Posterior vena cava (tissue), 2 donors: Measurements from ENCODE around the gene GRIN3A. TPM values are rescaled to one million over a fixed set of nuclear protein-coding genes. Genes with fewer than 3 reads are reported as not detected.
"Not testable (repeated sequence)": the region's sequence is repeated elsewhere in the genome, so short reads cannot be mapped to it uniquely, and the experiment has no call there.

Source experiments
- DNase-seq: peaks from one replicate; pipeline ENCODE4 v3.0.0-alpha.2; 2020; ENCODE audit warnings: low spot score
- intact Hi-C, 2 donors: fragments of 100-400 bp; cut with DNase I; formaldehyde crosslinking; loops; one replicate each; pipeline versions ENCODE4 v1.14.1 to v1.14.2; 2022 to 2023
- total RNA-seq, 2 donors: library from RNA; stranded (reverse); fragmentation: NEBNext Ultra II Directional; extraction: Animal tissue kit (Norgen Biotek cat#: 25700); gene quantifications; one replicate each; pipeline ENCODE4 v1.2.1, GENCODE V29; 2021
- donor health status: DM: yes; HTN: yes; CAD: no.
- donor health status: DM: yes; HTN: yes; CAD: no.

Gene GRIN3A
- total RNA-seq, 2 donors from 2014 or later, result 0.14 TPM; not detected in 1

DNA sequence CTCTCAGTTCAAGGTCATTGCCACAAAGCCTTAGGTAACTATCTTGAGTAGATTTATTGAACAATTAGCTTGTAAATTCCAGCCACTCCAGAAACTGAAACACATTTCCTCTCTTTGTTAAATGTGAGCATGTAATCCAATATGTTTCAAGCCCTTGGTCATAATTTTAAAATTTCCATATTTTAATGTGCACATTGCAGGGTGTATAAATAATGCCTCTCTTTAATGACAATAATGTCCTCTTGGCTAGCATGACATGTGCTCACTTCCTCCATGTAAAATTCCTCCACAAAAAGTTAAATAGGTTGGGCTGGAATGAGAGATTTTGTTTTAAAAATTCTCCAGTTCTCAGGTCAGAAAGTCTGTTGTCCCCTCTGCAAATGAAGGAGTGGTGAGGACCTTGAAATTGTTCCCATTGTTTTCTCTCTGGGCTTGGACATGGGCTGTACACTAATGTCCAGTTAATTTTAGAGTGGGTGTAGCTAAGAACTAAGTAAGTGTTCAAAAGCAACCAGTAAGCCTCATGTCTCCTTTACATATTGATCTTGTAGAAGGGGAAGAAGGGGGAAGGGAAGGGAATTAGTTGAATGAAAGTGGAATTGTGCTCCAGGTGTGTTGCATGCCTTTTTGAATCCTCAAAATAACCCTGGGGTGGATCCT is 146.5 kb downstream of the GRIN3A start:
- DNase-seq, result no peak
- intact Hi-C loops, result no loop called here

- intact Hi-C loops, result no loop called here
- no peak for DNase-seq
Observed at GRCh38 chr9:101590901-101591300, 147.5 kb downstream of the GRIN3A start.

- DNase-seq, intact Hi-C loops: not testable (repeated sequence)
Observed at GRCh38 chr9:101590074-101590473, 148.4 kb downstream of the GRIN3A start.

DNA sequence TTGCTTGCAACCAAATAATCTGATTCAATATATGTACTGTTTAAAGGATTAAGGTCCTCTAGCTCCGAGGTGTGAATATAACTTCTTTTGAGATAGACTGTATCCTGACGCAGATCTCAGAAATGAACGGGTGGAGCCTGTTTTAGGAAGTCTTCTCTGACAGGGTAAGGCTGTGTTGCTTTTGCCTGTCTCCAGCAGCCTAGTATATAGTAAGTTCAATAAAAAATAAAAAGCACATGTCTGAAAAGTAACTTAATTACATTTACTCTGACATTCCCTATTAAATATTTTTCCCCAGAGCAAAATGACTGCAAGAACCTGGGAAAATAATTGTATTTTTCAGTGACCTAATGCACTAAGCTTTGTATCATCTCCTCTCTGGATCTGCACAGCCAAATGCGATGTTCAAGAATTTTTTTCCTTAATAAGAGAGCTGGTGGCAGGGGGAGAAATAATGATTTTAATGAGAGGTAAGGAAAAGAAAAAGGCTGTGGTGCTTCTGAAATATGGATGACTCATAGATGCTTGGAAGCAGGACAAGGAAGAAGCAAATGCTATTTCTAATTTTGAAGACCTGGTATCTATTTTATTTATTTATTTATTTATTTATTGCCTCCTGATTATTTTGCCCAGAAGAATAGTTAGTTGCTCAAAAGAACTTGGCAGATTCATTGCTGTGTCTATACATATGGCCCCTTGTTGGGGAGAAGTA is 151.0 kb downstream of the GRIN3A start:
- intact Hi-C loops, result no loop called here

DNA sequence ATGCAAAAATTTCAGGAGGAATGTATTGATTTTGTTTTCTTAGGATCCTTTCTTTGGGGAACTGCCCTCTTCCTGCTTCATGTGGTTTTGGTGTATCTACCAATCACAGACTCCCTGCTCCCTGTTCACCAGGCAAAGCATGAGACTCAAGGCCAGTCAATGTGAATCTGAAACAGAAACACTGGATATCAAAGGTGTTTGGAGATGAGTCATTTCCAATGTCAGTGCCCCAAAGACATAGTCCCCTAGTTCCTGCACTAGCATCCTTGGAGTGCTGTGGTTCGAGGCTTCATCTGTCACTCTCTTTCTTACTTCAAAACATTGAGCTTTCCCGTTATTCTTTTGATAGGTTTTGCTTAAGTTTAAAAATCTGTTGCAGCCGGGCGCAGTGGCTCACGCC is 151.8 kb downstream of the GRIN3A start:
- no peak for DNase-seq
- intact Hi-C loops, result no loop called here

More for the DNA sequence above, 151.0 kb downstream of the GRIN3A start:
- DNase-seq, result no peak

DNA sequence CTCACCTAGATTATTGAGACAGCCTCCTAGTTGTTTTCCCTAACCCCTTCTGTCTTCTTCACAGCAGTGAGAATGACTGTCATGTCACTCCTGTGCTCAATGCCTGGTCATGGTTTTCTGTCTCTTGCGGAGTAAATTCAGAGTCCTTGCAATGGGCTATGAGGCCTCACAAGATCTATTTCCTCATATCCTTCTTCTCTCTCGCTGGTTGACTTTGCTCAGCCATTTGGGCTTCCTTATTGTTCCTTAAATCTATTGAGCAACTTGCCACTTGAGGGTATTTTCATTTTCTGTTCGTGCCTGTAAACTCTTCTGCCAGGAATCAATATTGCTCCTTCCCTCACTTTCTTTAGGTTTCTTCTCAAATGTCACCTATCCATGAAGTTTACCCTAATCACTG is 152.7 kb downstream of the GRIN3A start:
- intact Hi-C loops, result no loop called here
- DNase-seq, result no peak

GRCh38 chr9:101582553-101582952 is 155.9 kb downstream of the GRIN3A start:
- no peak for DNase-seq
- intact Hi-C loops, result no loop called here

- intact Hi-C loops, result no loop called here
- DNase-seq, result no peak
Observed at GRCh38 chr9:101579711-101580545, 158.5 kb downstream of the GRIN3A start.

GRCh38 chr9:101578378-101578777 is 160.1 kb downstream of the GRIN3A start:
- intact Hi-C loops, result no loop called here
- no peak for DNase-seq

GRCh38 chr9:101574731-101575333 is 163.6 kb downstream of the GRIN3A start:
- intact Hi-C loops, result no loop called here
- no peak for DNase-seq

DNA sequence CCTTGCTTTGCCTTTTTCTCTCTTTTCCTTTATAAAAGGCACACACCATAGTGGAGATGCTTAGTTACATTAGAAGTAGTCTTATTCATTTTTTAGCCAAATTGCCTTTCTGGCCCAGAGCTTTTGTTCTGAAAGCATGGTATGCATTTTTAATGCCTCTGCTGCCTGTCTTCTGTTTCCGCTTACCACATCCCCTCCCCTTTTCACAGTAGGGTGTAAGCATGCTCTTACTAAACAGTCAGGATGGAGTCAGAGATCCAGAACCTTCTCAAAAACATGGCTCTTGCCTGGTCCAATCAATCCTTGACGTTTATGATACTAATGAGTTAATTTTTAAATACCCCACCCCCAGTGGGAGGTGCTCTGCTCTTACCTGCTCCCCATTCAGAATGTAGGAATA is 166.1 kb downstream of the GRIN3A start:
- DNase-seq, result no peak
- intact Hi-C loops, result no loop called here

- no peak for DNase-seq
- intact Hi-C loops, result no loop called here
Observed at GRCh38 chr9:101571114-101571513, 167.3 kb downstream of the GRIN3A start.

- DNase-seq, result no peak
- intact Hi-C loops, result no loop called here
Observed at GRCh38 chr9:101569741-101570501, 168.5 kb downstream of the GRIN3A start.

DNA sequence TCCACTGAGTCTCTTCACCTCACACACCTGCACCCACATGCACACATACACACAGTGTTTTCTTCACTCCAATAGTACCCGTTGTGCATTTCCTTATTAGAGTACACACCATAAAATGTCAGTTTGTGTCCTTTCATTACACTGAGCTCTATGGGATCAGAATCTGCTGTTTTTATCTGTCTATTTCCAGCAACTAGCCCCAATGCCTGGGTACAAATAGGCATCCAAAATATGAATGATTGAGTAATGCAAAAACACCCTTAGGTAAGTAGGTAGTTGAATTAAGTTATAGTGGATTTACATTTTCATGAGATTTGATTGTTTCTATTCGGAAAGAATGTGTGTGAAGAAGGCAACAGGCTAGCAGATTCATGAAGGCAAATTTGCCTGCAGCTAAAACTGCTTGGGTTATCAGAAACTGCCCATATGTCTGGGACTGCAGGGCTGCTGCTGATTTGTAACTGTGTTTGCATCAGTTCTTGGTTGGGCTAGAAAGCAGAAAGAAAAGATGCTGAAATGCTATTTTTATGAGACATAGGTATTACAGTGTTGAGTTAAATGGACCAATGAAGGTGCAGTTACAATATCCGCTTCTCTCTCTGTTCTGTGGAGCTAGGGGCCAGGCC is 170.6 kb downstream of the GRIN3A start:
- intact Hi-C loops, result no loop called here
- no peak for DNase-seq

- intact Hi-C loops, result no loop called here
- no peak for DNase-seq
Observed at GRCh38 chr9:101566904-101567724, 171.3 kb downstream of the GRIN3A start.

DNA sequence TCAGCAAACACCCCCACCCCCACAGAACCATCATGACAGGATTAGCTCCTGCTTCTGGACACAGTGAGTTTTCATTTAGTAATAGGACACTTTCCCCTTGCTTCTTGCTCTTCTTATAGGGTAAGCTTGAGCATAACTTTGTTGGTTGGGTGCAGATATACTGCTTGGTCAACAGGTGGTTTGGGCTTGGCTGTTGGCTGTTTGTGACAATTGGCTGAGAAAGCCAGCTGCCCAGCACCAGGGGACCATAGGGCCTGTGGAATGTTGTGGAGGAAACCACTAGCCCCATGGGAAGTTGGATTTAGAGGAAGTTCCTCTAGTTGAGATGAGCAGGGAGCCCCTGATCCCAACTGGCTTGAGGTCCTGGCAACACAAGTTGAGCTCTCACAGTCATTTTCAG is 174.2 kb downstream of the GRIN3A start:
- DNase-seq, result no peak
- intact Hi-C loops, result no loop called here

DNA sequence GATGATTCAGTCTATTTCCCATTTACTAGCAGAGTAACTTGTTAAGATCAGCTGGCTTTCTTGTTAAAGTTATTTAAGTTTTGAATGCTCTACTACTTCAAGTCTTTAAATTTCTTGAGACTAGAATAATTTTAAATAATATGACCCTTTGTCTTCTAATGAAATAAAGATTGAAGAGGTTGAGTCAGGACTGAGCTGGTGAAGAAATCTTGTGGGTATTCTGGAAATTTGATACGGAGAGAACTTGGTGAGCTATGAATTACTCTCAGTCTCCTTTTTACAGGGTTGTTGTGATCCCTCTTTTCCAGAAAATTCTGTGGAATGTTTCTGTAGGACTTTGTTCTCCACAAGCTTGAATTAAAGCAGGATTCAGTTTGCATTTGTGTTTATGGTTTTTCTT is 175.5 kb downstream of the GRIN3A start:
- DNase-seq, result no peak
- intact Hi-C loops, result no loop called here

DNA sequence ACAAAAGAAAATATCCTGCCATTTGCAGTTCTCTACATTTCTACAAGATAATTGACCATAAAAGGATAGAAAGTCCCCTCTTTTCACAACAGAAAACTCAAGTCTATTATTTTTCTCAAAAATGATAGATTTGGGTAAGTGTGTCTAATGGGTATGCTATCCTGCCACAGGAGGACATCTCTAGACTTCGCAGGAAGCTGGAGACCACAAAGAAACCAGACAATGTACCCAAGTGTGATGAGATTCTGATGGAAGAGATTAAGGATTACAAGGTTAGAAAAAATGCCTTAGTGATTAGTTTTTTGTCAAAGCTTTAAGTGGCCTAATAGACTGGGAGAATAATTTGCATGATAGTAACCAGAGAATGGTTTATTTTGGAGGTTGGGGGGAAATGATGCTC is 176.7 kb downstream of the GRIN3A start:
- no peak for DNase-seq
- intact Hi-C loops, result no loop called here
